GM18867 (cell line): ENCODE results near the gene HPGDS.
"Not testable (repeated sequence)": the region's sequence is repeated elsewhere in the genome, so short reads cannot be mapped to it uniquely, and the experiment has no call there.

Experiments used
- ATAC-seq: cut with Tn5 transposase; IDR thresholded peaks from one replicate; pipeline ENCODE4 v1.9.1; 2021; ENCODE audit warnings: mild to moderate bottlenecking, moderate library complexity; ENCODE audit not compliant: unreplicated experiment

HPGDS gene

DNA sequence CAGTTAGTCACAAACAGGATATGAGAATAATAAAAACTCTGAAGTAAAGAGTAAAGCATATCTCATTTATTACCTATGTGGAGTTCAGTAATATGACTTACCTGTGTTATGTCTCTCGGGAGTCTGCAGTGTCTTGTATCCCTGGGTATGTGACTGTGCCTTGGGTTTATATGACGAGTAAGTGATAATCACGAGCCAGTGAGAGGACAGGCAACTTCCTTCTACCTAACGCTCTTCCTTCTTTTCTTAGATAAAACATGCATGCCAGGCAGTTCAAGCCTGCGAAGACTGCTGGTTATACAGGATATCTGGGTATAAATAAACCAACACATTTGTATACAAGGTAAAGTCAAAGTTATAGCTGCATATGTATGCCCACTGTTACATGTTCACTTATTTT is at the start of gene HPGDS:
Gene HPGDS, minus strand, starts transcription at position 143 of the 400 bp plus-strand sequence. CDS start 8,207 bp downstream, outside the sequence.
- ATAC-seq, result no peak

DNA sequence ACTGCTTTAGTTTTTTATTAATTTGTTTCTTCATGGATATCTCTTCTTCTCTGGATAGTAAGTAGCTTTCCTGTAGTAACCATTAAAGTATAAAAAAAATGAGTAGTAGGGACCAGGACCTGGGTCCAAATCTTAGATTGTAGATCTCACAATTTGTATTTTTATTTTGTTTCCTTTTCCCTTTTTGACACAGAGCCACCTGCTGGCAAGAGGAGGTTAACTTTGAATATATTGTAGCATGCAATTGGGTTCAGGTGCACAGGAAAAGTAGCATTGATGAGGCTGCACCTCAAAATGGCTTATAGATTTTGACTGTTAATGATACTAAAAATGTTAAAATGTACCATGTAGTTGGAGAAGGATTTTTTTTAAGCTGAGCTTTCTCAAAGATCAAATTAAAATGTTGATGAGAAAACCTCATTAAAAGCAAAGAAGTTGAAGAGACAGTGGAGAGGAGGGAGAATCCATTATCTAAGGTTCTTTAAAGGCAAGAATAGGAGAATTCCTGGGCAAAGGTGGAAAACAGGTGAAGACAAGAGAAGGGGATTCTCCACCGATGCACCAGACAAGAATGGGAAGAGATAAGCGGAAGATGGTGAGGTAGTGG is 48.3 kb upstream of the HPGDS start:
- peak; percentile 65 for ATAC-seq

DNA sequence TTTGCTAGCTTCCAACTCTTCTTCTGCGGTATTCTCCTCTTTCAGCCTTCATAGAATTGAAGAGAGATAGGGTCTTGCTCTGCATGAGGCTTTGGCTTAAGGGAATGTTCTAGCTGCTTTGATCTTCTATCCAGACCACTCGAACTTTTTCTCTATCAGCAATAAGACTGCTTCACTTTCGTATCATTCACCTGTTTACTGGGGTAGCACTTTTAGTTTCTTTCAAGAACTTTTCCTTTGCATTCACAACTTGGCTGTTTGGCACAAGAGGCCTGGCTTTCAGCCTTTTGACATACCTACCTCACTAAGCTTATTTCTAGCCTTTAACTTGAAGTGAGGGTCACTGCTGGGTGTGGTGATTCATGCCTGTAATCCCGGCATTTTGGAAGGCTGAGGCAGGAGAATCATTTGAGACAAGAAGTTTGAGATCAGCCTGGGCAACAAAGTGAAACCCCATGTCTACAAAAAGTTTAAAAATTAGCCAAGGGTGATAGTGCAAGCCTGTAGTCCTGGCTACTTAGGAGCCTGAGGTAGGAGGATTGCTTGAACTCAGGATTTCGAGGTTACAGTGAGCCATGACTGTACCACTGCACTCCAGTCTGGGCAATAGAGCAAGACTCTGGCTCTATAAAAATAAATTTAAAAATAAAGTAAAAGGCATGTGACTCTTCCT is 47.1 kb upstream of the HPGDS start:
- ATAC-seq, result peak; percentile 56

DNA sequence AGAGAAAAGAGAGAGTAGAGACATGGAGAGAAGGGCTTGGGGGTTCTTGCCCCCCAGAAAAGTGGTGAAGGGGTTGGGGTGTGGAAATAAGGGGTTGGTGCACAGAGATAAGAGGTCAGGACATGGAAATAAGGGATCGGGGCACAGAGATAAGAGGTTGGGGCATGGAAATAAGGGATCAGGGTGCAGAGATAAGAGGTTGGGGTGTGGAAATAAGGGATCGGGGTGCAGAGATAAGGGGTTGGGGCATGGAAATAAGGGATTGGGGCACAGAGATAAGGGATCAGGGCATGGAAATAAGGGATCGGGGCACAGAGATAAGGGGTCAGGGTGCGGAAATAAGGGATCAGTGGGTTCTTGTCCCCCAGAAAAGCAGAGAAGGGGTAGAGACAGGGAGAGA is 45.3 kb upstream of the HPGDS start:
- not testable (repeated sequence) for ATAC-seq

DNA sequence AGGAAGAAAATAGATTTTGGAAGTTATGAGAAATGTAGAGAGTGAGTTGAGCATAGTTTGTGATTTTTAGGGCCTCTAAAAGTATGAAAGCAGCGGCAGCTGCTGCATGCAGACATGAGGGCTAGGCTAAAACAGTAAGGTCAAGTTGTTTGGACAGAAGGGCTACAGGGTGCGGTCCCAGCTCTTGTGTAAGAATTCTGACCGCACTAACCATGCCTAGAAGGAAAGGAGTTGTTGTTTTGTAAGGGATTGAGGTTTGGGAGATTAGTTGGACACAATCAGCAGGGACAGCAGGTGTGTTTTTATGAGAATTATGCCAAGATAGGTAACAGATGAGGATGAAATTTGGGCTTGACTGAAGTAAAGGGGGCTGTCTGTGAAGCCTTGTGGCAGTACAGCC is 42.8 kb upstream of the HPGDS start:
- ATAC-seq, result not testable (repeated sequence)

DNA sequence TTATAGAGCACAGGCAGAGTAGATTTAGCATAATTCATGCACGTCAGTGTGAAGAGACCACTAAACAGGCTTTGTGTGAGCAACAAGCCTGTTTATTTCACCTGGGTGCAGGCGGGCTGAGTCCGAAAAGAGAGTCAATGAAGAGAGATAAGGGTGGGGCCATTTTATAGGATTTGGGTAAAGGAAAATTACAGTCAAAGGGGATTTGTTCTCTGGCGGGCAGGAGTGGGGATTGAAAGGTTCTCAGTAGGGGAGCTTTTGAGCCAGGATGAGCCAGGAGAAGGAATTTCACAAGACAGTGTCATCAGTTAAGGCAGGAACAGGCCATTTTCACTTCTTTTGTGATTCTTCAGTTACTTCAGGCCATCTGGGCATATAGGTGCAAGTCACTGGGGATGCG is 40.3 kb upstream of the HPGDS start:
- not testable (repeated sequence) for ATAC-seq

DNA sequence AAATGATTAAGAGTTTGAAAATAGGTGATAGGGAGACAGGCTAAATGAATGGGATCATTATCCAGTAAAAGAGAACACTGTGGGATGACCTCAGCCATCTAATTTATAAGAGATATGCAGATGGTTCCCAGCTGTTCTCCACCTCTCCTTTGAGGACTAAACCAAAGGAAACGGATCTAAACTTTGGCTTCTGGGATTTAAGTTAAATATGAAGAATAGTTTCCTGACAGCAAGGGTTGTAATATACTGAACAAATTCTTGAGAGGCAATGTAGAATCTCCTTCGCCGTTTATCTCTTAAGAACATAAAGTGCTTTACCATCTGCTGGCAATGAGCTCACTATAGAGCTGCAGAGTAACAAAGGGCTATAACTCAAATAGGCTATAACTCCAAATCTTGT is 35.4 kb upstream of the HPGDS start:
- no peak for ATAC-seq

DNA sequence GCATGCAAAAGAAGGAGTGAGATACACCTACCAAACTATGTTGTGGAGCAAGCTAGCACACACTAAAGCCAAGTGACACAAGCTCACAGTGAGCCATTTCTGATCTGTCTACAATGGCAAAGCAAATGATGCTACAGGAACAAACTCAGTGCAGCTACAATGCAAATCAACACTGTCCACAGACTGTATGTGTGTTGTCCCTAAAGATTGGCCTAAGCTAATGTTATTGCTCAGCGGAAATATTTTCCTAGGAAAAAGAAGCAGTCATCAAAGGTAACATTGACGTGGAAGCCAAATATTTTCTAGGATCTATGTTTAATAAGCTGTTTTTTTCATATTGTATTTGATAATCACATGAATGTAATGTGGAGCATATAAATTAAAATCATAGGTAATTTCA is 34.7 kb upstream of the HPGDS start:
- no peak for ATAC-seq

DNA sequence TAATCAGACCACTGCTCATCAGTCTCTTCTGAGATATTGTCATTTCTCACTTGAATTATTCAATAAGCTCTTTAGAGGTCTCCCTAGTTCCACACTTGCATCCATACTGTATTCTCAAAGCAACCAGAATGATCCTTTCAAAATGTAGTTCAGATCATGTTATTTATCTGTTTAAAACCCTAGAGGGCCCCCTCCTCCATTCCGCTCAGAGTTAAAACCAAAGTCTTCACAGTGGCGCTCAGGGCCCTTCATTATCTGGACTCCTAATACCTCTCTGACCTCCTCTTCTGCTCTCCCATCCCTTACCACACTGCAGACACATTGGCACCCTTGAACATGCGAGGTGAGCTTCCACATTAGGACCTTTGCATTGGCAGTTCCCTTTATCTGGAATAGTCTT is 32.7 kb upstream of the HPGDS start:
- ATAC-seq, result no peak

DNA sequence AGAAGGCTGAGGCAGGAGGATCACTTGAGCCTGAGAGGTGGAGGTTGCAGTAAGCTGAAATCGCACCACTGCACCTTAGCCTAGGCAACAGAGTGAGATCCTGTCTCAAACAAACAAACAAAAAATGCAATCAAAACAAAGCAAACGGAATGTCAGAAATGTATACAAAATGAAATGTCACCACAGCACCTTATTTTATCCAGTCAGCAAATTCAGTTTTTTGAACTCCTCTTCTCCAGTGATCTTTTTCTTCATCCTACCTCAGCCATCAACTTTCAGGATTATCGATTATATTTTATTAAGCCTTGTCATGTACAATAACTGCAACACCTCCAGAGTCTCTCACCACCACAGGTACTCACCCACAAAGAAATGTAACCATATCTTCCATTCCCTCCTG is 31.1 kb upstream of the HPGDS start:
- ATAC-seq, result no peak

DNA sequence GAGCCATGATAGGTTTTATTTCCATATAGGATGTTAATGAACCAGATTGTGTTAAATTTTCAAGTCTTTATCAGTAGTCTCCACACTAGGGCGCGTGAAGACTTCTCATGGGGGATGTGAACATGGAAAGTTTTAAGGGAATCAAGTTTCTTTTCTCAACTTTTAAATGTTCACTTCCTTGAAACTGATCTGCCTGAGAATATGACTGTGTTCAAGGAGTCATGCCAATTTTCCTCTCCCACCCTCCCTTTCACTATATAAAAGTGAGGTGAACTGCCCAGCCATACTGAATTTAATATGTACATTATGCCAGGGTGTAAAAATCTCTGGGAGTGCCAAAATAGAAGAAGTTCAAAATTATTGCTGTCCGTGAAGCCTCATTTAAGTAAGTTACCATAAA is 30.4 kb upstream of the HPGDS start:
- no peak for ATAC-seq

DNA sequence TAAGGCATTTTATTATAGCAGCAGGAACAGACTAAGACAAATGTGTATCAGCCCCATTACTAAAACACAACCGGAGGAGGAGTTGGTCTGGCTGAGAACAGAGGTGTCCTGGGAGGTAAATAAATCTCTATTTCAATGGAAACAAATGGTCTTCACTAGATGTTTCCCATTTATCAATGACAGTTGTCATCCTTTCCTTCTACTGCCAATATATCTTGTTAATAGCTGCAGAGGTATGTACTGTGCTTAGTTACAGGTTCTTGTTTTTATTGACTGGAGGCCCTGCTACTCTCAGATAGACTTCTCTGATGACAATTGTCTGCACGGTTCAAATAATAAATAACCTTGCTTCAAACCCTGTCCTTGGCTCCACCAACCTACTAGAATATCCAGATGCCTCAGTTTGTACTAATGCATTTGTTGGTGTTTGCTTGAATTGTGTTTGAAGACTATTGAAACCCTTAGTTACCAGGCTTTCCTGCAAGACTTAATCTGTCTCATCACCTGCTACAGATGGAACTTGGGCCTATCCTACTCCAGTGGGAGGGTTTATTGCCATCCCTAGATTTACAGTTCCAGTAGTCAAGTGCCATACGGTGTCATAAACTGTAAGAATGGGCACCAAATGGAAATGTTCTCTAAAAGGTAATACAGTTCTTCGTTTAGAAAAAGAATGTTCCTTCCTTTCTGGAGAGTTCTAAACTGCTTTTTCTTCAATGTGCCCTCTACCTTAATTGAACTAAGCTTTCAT is 29.8 kb upstream of the HPGDS start:
- no peak for ATAC-seq

DNA sequence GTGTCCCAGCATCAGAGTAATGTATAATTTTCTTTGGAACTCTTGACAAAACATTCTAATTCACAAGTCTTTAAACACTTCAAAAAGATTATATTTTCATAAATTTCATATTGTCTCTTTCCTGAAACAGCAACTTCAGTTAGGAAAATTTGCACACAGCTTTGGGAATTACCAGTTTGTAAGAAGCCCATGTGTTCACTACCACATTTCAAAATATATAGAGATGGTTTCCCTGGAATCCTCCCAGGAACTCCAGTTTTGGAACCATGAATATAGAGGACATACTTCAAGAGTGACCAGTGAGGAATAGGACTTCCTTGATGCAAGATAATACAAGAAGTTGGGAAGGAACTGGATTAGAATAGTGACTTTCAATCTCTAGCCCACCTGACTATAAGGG is 28.7 kb upstream of the HPGDS start:
- no peak for ATAC-seq

DNA sequence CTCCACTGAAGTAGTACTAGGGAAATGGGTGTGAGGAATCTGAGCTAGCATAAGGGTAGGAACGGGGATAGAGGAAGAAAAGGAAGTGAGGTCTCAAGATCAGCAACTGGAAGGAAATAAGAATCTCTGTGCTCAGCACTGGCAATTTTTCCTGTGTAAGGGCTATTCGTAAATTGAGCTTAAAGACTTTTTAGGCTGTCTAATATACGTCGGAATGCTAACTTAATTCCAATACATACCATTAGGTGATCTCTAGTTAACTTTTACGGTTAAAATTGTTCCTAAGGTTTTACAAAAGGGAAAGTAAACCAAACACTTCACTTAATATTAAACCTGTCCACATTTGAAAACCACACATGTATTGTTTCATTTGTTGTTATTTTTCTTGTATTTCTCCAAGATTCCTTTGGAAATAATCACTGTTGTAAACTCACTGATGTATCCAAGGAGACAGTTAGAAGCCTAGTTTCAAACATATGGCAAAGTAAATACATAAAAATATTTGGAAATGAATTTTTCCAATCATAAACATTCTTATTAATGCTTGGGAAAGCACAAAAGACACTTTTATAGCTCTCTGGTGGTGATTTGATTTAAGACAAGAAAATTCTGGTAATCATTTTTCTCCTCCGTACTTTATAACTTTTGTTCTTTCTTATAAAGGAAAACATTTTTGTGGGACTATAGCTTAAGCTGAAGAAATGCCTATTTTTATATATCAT is 28.1 kb upstream of the HPGDS start:
- no peak for ATAC-seq

DNA sequence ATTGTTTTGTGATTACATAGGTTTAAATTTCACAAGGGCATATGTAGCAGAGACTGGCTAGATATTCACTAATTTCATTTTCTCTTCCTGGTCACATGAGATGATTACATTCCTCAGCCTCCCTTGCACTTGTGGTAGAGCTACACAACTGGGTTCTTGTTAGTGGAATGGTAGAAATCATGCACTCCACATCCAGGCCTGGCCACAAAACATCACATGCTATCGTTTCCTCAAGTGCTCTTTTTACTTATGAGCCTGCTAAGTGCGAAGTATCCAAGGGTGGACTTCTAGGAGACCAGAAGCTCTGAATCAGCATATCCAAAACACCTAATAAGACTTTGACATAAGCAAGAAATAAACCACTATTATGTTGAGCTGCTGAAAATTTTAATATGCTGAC is 26.4 kb upstream of the HPGDS start:
- no peak for ATAC-seq

DNA sequence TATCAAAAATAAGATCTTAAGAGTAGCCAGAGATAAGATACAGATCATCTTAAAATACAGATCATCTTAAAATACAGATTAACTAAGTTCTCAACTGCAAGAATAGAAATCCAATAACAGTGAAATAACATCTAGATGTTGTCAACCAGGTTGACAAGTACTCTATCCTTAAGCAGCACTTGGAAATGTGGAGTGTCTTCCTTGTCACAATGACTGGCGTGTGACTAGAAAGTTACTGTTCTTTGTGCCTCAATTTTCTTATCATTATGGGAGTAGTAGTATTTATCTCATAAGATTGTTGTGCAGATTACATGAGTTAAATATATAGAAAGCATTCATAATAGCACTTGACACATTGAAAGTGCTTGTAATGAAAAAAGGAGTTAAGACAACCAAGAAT is 25.8 kb upstream of the HPGDS start:
- no peak for ATAC-seq

DNA sequence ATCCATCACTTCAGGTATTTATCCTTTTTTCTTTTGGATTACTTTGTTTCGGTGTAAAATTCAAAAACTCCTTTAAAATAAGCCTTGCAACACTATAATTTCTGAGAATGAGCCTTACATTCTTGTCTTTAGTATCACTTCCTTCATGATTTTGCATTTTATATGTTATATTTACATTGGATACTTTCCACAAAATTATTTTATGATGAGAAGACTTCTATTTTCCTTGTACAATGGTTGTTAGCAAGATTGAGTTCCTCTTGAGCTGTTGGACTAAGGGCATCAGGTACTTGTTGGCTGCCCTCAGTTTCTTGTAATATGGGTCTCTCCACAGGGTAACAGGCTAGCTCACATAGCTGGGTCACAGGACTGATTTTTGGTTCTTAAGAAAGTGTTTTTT is 22.7 kb upstream of the HPGDS start:
- ATAC-seq, result no peak

DNA sequence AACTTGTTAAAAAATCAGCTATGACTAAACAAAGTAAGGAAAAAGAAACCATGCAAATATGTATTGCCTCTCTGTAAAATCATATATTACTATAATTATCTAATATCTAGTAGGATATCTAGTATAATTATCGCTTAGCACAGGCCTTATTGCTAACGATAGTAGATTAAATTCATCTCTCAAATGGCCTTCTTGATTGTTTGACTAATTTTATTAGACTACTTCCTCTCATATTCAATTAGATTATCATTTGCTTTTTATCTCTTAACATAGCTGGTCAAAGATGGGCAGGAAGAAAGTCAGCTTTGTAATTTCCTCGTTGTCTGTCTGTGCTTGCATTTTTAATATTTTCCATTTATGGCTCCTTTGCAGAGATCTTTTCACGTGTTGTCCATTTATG is 21.9 kb upstream of the HPGDS start:
- ATAC-seq, result no peak

DNA sequence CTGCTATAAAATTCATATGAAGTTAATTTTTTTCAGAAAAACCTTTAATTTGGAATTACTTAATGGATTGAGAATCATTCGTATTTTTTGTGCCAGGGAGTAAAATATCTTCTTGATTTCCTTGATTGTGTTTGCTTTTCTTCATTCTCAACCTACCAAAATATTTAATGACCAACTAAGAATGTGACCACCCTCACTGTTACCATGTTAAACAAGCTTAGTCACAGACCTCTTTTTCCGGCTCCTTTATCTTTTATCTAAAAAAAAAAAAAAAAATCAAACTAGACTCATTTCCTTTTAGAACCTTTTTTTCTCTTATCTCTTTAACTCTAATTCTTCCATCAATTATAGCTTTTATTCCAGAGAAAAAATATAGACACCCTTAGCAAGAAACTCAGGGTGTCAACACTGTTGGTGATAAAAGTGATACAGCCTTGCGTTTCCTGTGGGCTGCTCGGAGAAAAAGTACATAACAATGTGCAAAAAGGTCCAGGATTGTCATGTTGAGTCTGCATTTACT is 20.6 kb upstream of the HPGDS start:
- no peak for ATAC-seq

DNA sequence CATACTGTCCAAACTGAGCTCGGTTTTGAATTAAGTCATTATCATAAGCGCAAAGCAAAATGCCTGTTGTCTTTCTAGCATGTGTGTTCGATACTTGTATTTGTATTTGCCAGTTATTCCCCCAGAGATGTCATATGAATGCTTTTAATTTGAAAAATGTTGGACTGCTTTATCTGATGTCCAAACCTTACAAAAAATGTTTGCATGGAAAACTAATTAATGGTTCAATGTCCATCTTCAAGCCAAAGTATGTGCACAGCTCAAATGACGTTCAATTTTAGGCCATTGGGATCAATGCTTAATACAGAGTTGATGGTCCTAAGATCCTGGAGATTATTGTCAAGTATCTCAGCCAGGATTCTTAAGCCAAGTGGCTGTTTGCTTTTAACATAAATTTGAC is 17.2 kb upstream of the HPGDS start:
- no peak for ATAC-seq

DNA sequence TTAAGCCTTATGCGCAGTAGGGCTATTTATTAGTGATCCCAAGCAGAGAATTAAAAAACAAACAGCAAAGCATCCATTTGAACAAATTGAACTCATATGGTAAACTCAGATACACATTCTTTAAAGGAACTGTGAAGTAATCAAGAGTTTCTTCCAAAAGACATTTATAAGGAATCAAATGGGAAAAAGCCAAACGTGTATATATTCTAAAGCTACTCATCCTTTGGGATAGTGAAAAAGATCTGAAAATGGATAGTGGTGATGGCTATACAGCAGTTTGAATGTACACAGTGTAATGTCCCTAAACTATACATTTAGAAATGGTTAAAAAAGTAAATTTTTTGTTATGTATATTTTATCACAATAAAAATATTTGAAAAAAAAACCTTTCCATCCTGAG is 16.6 kb upstream of the HPGDS start:
- no peak for ATAC-seq
